OCI-LY7 (cell line): ENCODE data around the gene BNIP3.

ENCODE experiments used
- CTCF ChIP-seq: fragments of 200-600 bp; sonication (generic); conservative IDR thresholded peaks from 2 replicates; pipeline ENCODE4 v1.5.1; 2014; ENCODE audit warnings: mild to moderate bottlenecking, antibody characterized with exemption, low read length, moderate library complexity, mixed read lengths
- EZH2phosphoT487 ChIP-seq: fragments of 200-600 bp; sonication (generic); IDR thresholded peaks from 2 replicates; pipeline ENCODE4 v1.6.1; 2018; ENCODE audit warnings: low read depth, borderline replicate concordance, mild to moderate bottlenecking, mixed run types, antibody characterized with exemption, low read length, moderate library complexity, mixed read lengths

- TF ChIP-seq CTCF (no peak), EZH2phosphoT487 (no peak)
Observed at GRCh38 chr10:131955591-131956340, 26.0 kb downstream of the BNIP3 start.
